ACC112 (cell line): ENCODE data around the gene CLCN3.
A peak's percentile ranks its signal among the peaks of the same experiment; 100 is the strongest.

Experiments used
- H2AFZ ChIP-seq: fragments of 200-600 bp; sonication (generic); one replicate; pipeline ENCODE4 v1.6.0; 2017; ENCODE audit warnings: antibody characterized with exemption, low read length; ENCODE audit not compliant: unreplicated experiment
- H3K27ac ChIP-seq: fragments of 200-600 bp; sonication (generic); 2 replicates; pipeline ENCODE4 v1.5.1; 2014; ENCODE audit warnings: low read depth, mild to moderate bottlenecking, antibody characterized with exemption, low read length, moderate library complexity
- H3K27me3 ChIP-seq: fragments of 200-600 bp; sonication (generic); 2 replicates; pipeline ENCODE4 v1.6.1; 2014; ENCODE audit warnings: mild to moderate bottlenecking, antibody characterized with exemption, low read length, moderate library complexity, mixed read lengths; ENCODE audit not compliant: insufficient read depth
- H3K36me3 ChIP-seq: fragments of 200-600 bp; sonication (generic); 2 replicates; pipeline ENCODE4 v1.6.1; 2016; ENCODE audit warnings: mild to moderate bottlenecking, antibody characterized with exemption, low read length, moderate library complexity, mixed read lengths; ENCODE audit not compliant: insufficient read depth
- H3K4me1 ChIP-seq: fragments of 200-600 bp; sonication (generic); one replicate; pipeline ENCODE4 v1.6.1; 2016; ENCODE audit warnings: low read length, mixed read lengths; ENCODE audit not compliant: insufficient read depth, unreplicated experiment, control insufficient read depth
- H3K4me3 ChIP-seq: fragments of 200-600 bp; sonication (generic); 2 replicates; pipeline ENCODE4 v1.5.1; 2014; ENCODE audit warnings: mild to moderate bottlenecking, low read depth, low read length
- H3K79me2 ChIP-seq: fragments of 200-600 bp; sonication (generic); one replicate; pipeline ENCODE4 v1.6.0; 2016; ENCODE audit warnings: low read length; ENCODE audit not compliant: control insufficient read depth, unreplicated experiment, insufficient read depth

CLCN3 gene

GRCh38 chr4:169744601-169745000, 124.2 kb downstream of the CLCN3 start:
- Histone ChIP-seq H3K4me3 (no peak overlapping the region), H3K36me3 (peaks cover 21% of the 10 kb centered on the region; the same call in 1 of the 2 replicates), H3K4me1 (peaks cover 27% of the 10 kb centered on the region), H3K27ac (peak overlapping the region; percentile 41; the same call in 1 of the 2 replicates), H2AFZ (no peak overlapping the region), H3K27me3 (no peaks in the 10 kb centered on the region), H3K79me2 (no peaks in the 10 kb centered on the region)

DNA sequence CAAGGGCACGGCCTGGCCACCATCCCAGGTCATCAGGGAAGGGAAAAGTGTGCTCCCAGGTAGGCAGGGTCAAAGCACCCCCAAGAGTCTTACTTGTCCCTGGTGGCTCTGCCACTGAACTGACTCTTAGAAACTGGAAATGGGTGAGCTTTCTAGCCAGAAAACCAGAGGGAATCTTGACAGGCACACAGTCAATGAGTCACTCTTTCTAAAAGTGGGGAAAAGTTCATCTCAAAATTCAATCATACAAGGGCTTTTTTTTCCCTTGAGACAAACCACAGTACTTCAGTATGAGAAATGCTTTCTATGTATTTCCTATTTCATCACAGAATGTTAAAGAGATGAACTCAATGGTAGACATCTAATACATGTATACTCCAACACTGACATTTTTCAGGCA, 124.9 kb downstream of the CLCN3 start:
- Histone ChIP-seq H3K27me3 (no peaks in the 10 kb centered on the region), H3K4me3 (no peak overlapping the region; the same call in 1 of the 2 replicates), H3K79me2 (no peaks in the 10 kb centered on the region), H3K36me3 (peaks cover 17% of the 10 kb centered on the region; the same call in 1 of the 2 replicates), H2AFZ (no peak overlapping the region), H3K27ac (peak overlapping the region; percentile 41), H3K4me1 (peaks cover 27% of the 10 kb centered on the region)

DNA sequence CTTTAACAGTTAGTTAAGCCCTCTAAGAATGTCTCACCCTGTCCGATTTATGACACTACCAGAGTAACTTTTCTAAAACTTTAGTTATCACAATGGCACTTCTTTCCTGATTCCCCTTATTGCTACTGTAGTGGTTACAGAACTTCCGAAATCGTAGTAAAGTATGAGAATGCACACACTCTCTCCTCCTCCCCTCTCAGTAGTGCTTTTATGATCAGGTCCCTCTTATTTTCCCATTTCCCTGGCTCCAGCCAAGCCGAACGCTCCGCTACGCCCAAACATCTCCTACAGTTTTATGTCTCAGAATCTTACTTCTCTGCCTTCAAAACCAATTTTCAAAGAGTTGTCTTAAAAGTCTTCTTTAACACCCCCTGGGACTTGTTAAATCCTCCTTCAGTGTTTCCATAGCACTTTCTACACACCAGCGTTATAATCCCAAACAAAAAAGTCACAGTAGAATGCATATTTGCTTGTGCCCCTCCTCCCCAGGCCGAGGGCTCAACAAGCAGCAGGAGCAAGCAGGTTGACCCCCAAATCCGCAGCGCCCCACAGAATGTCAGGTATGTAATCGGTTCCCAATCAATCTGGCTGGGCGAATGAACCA, 136.7 kb downstream of the CLCN3 start:
- Histone ChIP-seq H2AFZ (peak overlapping the region; percentile 84), H3K4me1 (peaks cover 10% of the 10 kb centered on the region), H3K27me3 (no peaks in the 10 kb centered on the region), H3K4me3 (peak overlapping the region; percentile 85), H3K27ac (no peak overlapping the region), H3K79me2 (peaks cover 21% of the 10 kb centered on the region), H3K36me3 (0 out of 2 replicates have a peak, but pooled peaks cover 5% of the 10 kb centered on the region)

DNA sequence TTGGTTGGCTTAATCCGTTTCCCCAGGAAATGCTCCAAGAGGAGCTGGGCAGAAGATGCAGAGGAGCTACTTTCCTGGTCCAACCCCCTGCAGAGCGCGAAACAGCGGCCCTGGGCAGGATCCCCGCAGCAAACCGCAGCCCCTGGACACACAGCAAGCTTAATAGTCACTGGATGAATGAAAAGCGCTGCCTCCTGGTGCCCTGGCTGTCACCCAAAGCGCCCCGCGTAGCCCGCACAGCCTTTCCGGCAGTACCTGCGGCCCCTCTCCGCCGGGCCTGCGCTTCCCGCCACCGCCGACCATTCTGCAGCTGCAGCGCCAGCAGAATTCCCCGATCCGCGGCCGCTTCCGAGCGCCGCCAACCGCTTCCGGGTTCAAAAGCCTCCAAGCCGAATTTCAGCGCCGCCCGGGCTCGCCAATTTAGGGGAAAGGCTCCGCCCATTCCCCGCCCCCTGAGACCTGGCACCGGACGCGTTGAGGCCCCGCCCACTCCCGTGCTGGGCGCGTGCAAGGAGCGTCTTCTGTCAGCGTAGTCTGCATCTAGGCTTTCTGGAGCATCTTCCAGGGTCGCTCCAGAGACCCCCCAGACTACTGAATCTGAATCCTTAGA, 137.3 kb downstream of the CLCN3 start, which contains the start of gene HPF1:
TSS of gene HPF1 (minus strand) at position 370 of the 610 bp plus-strand sequence. CDS start at position 303, 67 bp downstream.
- peaks cover 21% of the 10 kb centered on the region for H3K79me2 ChIP-seq
- H2AFZ ChIP-seq = peak within 1 kb of the TSS; percentile 84
- H3K4me3 ChIP-seq = peak within 1 kb of the TSS; percentile 85
- H3K27ac ChIP-seq = no peak within 1 kb of the TSS
- peaks cover 10% of the 10 kb centered on the region for H3K4me1 ChIP-seq
- H3K27me3 ChIP-seq = no peaks in the 10 kb centered on the region
- H3K36me3 ChIP-seq = no peaks in the 10 kb centered on the region

GRCh38 chr4:169758401-169758962, 138.1 kb downstream of the CLCN3 start:
- peaks cover 21% of the 10 kb centered on the region for H3K79me2 ChIP-seq
- H2AFZ ChIP-seq = peak overlapping the region; percentile 73
- H3K27me3 ChIP-seq = no peaks in the 10 kb centered on the region
- H3K4me3 ChIP-seq = peak overlapping the region; percentile 85
- H3K36me3 ChIP-seq = no peaks in the 10 kb centered on the region
- peaks cover 10% of the 10 kb centered on the region for H3K4me1 ChIP-seq
- no peak overlapping the region for H3K27ac ChIP-seq

DNA sequence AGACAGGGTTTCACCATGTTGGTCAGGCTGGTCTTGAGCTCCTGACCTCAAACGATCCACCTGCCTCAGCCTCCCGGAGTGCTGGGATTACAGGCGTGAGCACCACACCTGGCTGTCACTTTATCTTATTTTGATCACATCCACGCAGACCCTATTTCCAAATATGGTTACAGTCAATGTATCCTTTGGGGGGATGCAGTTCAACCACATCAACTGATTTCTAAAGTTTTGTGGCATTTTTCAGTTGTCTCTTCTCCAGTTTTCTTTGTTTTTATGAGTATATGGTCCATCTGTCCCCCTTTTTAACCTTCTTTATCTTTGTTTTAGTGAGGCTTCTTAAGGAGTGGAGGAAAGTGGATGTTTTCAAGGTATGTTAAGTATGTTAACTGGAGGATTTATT, 141.5 kb downstream of the CLCN3 start:
- Histone ChIP-seq H3K79me2 (peaks cover 1% of the 10 kb centered on the region), H3K4me1 (peaks cover under 1% of the 10 kb centered on the region), H3K4me3 (no peak overlapping the region), H3K27ac (no peak overlapping the region), H3K36me3 (no peaks in the 10 kb centered on the region), H3K27me3 (no peaks in the 10 kb centered on the region), H2AFZ (no peak overlapping the region)

GRCh38 chr4:169765835-169766234, 145.5 kb downstream of the CLCN3 start:
- H3K27me3 ChIP-seq = no peaks in the 10 kb centered on the region
- no peak overlapping the region for H2AFZ ChIP-seq
- H3K79me2 ChIP-seq = no peaks in the 10 kb centered on the region
- H3K4me1 ChIP-seq = peaks cover 5% of the 10 kb centered on the region
- no peak overlapping the region for H3K4me3 ChIP-seq
- H3K27ac ChIP-seq = no peak overlapping the region
- H3K36me3 ChIP-seq = no peaks in the 10 kb centered on the region

GRCh38 chr4:169766741-169767140, 146.4 kb downstream of the CLCN3 start:
- Histone ChIP-seq H3K27me3 (no peaks in the 10 kb centered on the region), H3K27ac (no peak overlapping the region), H2AFZ (no peak overlapping the region), H3K36me3 (no peaks in the 10 kb centered on the region), H3K4me3 (no peak overlapping the region), H3K4me1 (peaks cover 6% of the 10 kb centered on the region), H3K79me2 (no peaks in the 10 kb centered on the region)

DNA sequence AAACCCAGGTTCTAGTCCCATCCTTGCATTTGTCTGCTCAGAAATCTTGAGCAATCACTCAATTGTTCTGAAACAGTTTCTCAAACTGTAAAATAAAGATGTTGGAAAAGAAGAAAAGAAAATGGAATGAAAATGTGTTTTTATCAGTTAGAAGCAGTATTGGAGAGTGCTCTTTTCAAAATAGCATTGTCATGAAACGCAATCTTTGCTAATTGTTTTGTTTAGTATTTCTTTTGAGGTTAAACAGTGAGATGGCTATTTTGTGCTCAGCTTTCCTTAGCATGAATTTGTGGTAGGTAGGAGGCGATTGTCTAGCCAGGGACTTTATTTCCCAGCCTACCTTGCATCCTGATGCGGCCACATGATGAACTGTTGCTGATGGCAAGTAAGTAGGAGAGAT, 148.0 kb downstream of the CLCN3 start:
- Histone ChIP-seq H2AFZ (no peak overlapping the region), H3K36me3 (no peaks in the 10 kb centered on the region), H3K4me3 (no peak overlapping the region), H3K79me2 (no peaks in the 10 kb centered on the region), H3K27ac (no peak overlapping the region), H3K27me3 (no peaks in the 10 kb centered on the region), H3K4me1 (peaks cover 8% of the 10 kb centered on the region)

- peaks cover 8% of the 10 kb centered on the region for H3K4me1 ChIP-seq
- no peak overlapping the region for H3K27ac ChIP-seq
- no peaks in the 10 kb centered on the region for H3K79me2 ChIP-seq
- H3K27me3 ChIP-seq = peaks cover 11% of the 10 kb centered on the region
- no peak overlapping the region for H2AFZ ChIP-seq
- no peaks in the 10 kb centered on the region for H3K36me3 ChIP-seq
- no peak overlapping the region for H3K4me3 ChIP-seq
Measured at GRCh38 chr4:169770416-169770815, 150.0 kb downstream of the CLCN3 start.
